PC-9 (cell line): ENCODE data around the gene LSM2. TPM values are rescaled to one million over a fixed set of nuclear protein-coding genes. Genes with fewer than 3 reads are reported as not detected.
A peak's percentile ranks its signal among the peaks of the same experiment; 100 is the strongest.
"Not testable (repeated sequence)": the region's sequence is repeated elsewhere in the genome, so short reads cannot be mapped to it uniquely, and the experiment has no call there.

Experiments used
- BruUV-seq: library from RNA; stranded (reverse); fragments of 400-500 nt; replicated peaks from 2 replicates; lab custom pipeline; 2021; lab: Mats Ljungman, UMichigan
- CTCF ChIA-PET: fragments of 300-600 bp; sonication (Branson Sonifier 250); formaldehyde crosslinking; loops from one replicate; lab custom pipeline; 2022; ENCODE audit warnings: antibody characterized with exemption; lab: Charles Lee
- POLR2A ChIA-PET: fragments of 300-600 bp; sonication (Branson Sonifier 250); formaldehyde crosslinking; loops from one replicate; lab custom pipeline; 2022; ENCODE audit warnings: antibody characterized with exemption; ENCODE audit not compliant: unreplicated experiment; lab: Charles Lee
- DNase-seq, 2 experiments: peaks; one replicate each; pipeline versions ENCODE4 v3.0.0 to v3.0.0-alpha.2; 2015 to 2022; ENCODE audit warnings: mixed read lengths in 1 of 2
- H2AFZ ChIP-seq: fragments of 200-600 bp; sonication (generic); 2 replicates; pipeline ENCODE4 v1.8.1; 2017; ENCODE audit warnings: antibody characterized with exemption
- H3F3A ChIP-seq: fragments of 200-600 bp; sonication (generic); 2 replicates; pipeline ENCODE4 v1.8.1; 2017; ENCODE audit warnings: antibody characterized with exemption, mild to moderate bottlenecking, low read depth; ENCODE audit not compliant: insufficient read depth
- H3K27ac ChIP-seq: fragments of 200-600 bp; sonication (generic); 2 replicates; pipeline ENCODE4 v1.6.1; 2016; ENCODE audit warnings: mixed run types
- H3K27me3 ChIP-seq: fragments of 200-600 bp; sonication (generic); 2 replicates; pipeline ENCODE4 v1.6.1; 2016; ENCODE audit warnings: low read depth, mixed run types; ENCODE audit not compliant: insufficient read depth
- H3K36me3 ChIP-seq: fragments of 200-600 bp; sonication (generic); 2 replicates; pipeline ENCODE4 v1.6.1; 2016; ENCODE audit warnings: low read depth, mixed run types
- H3K4me1 ChIP-seq: fragments of 200-600 bp; sonication (generic); replicated peaks from 2 replicates; pipeline ENCODE4 v1.6.1; 2016; ENCODE audit warnings: mixed run types; ENCODE audit not compliant: insufficient read depth
- H3K4me2 ChIP-seq: fragments of 200-600 bp; sonication (generic); 2 replicates; pipeline ENCODE4 v1.6.1; 2017; ENCODE audit warnings: mixed run types
- H3K4me3 ChIP-seq: fragments of 200-600 bp; sonication (generic); 2 replicates; pipeline ENCODE4 v1.6.1; 2016; ENCODE audit warnings: mixed run types
- H3K79me2 ChIP-seq: fragments of 200-600 bp; sonication (generic); 2 replicates; pipeline ENCODE4 v1.6.1; 2017; ENCODE audit warnings: low read depth, mixed run types
- H3K9me2 ChIP-seq: fragments of 200-600 bp; sonication (generic); 2 replicates; pipeline ENCODE4 v1.8.1; 2017; ENCODE audit warnings: mild to moderate bottlenecking; ENCODE audit not compliant: insufficient read depth
- H3K9me3 ChIP-seq: fragments of 200-600 bp; sonication (generic); 2 replicates; pipeline ENCODE4 v1.8.1; 2016; ENCODE audit warnings: low read depth; ENCODE audit not compliant: insufficient read depth
- H4K20me1 ChIP-seq: fragments of 200-600 bp; sonication (generic); 2 replicates; pipeline ENCODE4 v1.8.1; 2017; ENCODE audit not compliant: insufficient read depth
- CTCF ChIP-seq: fragments of 200-600 bp; sonication (generic); conservative IDR thresholded peaks from 2 replicates; pipeline ENCODE4 v1.6.1; 2017; ENCODE audit warnings: mixed run types, antibody characterized with exemption, mild to moderate bottlenecking, moderate library complexity
- EZH2 ChIP-seq: fragments of 200-600 bp; sonication (generic); IDR thresholded peaks from 2 replicates; pipeline ENCODE4 v1.8.0; 2017; ENCODE audit warnings: antibody characterized with exemption, low read depth
- intact Hi-C: fragments of 100-400 bp; cut with micrococcal nuclease; formaldehyde crosslinking; loops from one replicate; pipeline ENCODE4 v1.10.0; 2022; ENCODE audit not compliant: unreplicated experiment
- total RNA-seq: library from RNA; stranded (reverse); gene quantifications from 2 replicates; pipeline ENCODE4 v1.2.3, GENCODE V29; 2021

Gene LSM2
- total RNA-seq, 1 experiment from 2014 or later: 74.3 TPM

GRCh38 chr6:31794294-31794865, 12.4 kb downstream of the LSM2 start:
- Histone ChIP-seq H3K79me2 (peaks cover 50% of the 10 kb centered on the region), H3K4me3 (peak overlapping the region; percentile 86), H3K4me1 (peaks cover 28% of the 10 kb centered on the region), H3F3A (peaks cover 66% of the 10 kb centered on the region), H4K20me1 (no peaks in the 10 kb centered on the region; the same call in 1 of the 2 replicates), H2AFZ (peak overlapping the region; percentile 35; the same call in 1 of the 2 replicates), H3K9me3 (no peaks in the 10 kb centered on the region), H3K9me2 (no peaks in the 10 kb centered on the region), H3K27ac (peak overlapping the region; percentile 78), H3K36me3 (peaks cover 10% of the 10 kb centered on the region), H3K4me2 (peak overlapping the region; percentile 96), H3K27me3 (no peaks in the 10 kb centered on the region)
- no peak for DNase-seq
- intact Hi-C loops: loop anchor here (2.0 kb wide), 1 partner anchor 18 kb away; the partner anchor contains the start of gene VWA7
- no TSS peak for BruUV-seq
- CTCF ChIA-PET: interaction anchor here (0.5 kb wide), 1 partner anchor 391 kb away, joined by 12 read pairs; no protein-coding TSS in a partner anchor
- TF ChIP-seq EZH2: no peak
- no peak for TF ChIP-seq CTCF
- POLR2A ChIA-PET: interaction anchor here (0.5 kb wide), 1 partner anchor 14 kb away, joined by 3 read pairs; no protein-coding TSS in a partner anchor

GRCh38 chr6:31793927-31794245, 12.9 kb downstream of the LSM2 start:
- H3K4me3 ChIP-seq: peak overlapping the region; percentile 86
- CTCF ChIA-PET: interaction anchor here (0.7 kb wide), 1 partner anchor 111 kb away, joined by 7 read pairs; no protein-coding TSS in a partner anchor
- peaks cover 14% of the 10 kb centered on the region for H3K36me3 ChIP-seq
- peaks cover 66% of the 10 kb centered on the region for H3F3A ChIP-seq
- H2AFZ ChIP-seq, POLR2A ChIA-PET, H4K20me1 ChIP-seq, DNase-seq, H3K9me2 ChIP-seq, BruUV-seq, H3K27me3 ChIP-seq, H3K9me3 ChIP-seq: not testable (repeated sequence)
- intact Hi-C loops: loop anchor here (2.0 kb wide), 3 partner anchors 17 to 69 kb away; partner anchors contain the start of genes NEU1 and VWA7
- peaks cover 52% of the 10 kb centered on the region for H3K79me2 ChIP-seq
- peak overlapping the region; percentile 78 for H3K27ac ChIP-seq
- peaks cover 28% of the 10 kb centered on the region for H3K4me1 ChIP-seq
- peak overlapping the region; percentile 96 for H3K4me2 ChIP-seq

- no peak for TF ChIP-seq CTCF
- no peak for TF ChIP-seq EZH2
- Histone ChIP-seq H3K4me2 (peak overlapping the region; percentile 96), H3K36me3 (peaks cover 15% of the 10 kb centered on the region), H2AFZ (peak overlapping the region; percentile 58; the same call in 1 of the 2 replicates), H3K9me3 (no peaks in the 10 kb centered on the region), H3K27me3 (no peaks in the 10 kb centered on the region), H3K4me1 (peaks cover 28% of the 10 kb centered on the region), H3K4me3 (peak overlapping the region; percentile 86), H3K27ac (peak overlapping the region; percentile 78), H3K9me2 (no peaks in the 10 kb centered on the region), H3K79me2 (peaks cover 52% of the 10 kb centered on the region), H4K20me1 (no peaks in the 10 kb centered on the region; the same call in 1 of the 2 replicates), H3F3A (peaks cover 59% of the 10 kb centered on the region)
- no TSS peak for BruUV-seq
- CTCF ChIA-PET: no interaction called here
- POLR2A ChIA-PET: interaction anchor here (0.7 kb wide), 1 partner anchor 46 kb away, joined by 4 read pairs; no protein-coding TSS in a partner anchor
- peak; percentile 76 to 94 for DNase-seq
- intact Hi-C loops: loop anchor here (1.0 to 2.0 kb wide), 3 partner anchors 38 to 70 kb away; partner anchors contain the start of gene NEU1
Observed at GRCh38 chr6:31792761-31793171, 14.0 kb downstream of the LSM2 start.
